HPDE6-E6E7 (cell line): Measurements from ENCODE around the gene COX4I1.
"Not testable (repeated sequence)": the region's sequence is repeated elsewhere in the genome, so short reads cannot be mapped to it uniquely, and the experiment has no call there.

Experiments
- DNase-seq: peaks from one replicate; pipeline ENCODE4 v3.0.0; 2011; ENCODE audit warnings: missing footprints; ENCODE audit errors: extremely low spot score

COX4I1 gene

DNA sequence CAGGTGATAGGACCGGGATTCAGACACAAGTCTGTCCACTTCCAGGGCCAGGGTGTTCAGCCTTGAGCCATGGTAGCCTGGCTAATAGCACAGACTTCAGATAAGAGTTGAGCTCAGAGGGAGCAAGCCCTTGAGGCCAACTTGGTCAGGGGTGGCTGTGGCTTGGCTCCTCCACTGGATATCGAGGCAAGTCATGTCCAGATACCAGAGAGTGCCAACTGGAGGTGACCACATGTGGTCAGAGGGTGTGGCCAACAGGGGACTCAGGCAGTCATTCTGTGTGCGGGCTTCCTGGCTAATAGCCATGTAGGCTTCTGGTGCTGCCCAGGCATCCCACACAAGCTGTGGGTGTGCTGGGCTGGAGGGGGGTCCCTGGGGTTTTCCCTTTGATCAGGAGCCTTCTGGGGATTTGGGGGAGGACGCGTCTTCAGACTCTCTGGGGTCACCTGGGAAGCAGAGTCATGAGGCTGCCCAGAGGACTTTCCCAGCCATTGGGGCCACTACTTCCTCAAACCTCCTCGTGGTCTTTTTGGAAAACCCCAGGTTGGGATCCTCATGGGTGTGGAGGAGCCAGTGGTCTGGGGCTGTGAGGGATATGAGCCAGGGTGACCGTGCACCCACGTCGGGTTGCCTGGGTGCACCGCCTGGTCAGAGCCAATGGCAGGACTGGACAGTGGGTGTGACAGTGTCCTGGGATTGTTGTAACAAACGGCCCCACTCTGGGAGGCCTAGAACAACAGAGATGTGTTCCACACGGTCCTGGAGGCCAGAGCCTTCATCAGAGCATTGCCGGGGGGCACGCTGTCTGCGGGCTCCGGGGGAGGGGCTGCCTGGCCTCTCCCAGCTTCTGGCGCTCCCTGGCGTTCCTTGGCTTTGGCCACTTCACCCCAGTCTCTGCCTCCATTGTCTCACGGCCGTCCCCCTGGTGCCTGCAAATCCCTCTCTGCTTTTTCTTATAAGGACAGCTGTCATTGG lies 25.0 kb downstream of the COX4I1 start:
- DNase-seq = no peak

DNA sequence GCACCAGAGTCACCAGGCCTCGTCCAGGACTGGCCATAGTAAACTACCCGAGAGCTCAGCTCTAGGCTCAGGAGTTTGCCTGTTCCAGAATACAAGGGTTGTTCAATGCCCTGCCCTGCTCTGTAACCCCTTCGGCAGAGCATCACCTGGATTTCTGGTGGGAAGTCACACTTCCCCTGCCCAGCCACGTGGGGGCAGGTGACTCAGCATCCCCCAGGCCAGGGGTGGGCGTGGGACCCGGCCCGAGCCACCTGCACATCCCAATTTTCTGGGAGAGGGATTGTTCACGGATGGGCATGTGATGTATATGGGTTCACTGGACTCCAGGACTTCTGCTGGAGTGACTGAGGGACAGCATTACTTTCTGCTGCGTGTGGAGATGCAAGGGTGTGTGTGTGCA lies 25.8 kb downstream of the COX4I1 start:
- DNase-seq = no peak

- no peak for DNase-seq
Observed at GRCh38 chr16:85826686-85827247, 27.3 kb downstream of the COX4I1 start.

- no peak for DNase-seq
Observed at GRCh38 chr16:85828166-85828565, 28.7 kb downstream of the COX4I1 start.

DNA sequence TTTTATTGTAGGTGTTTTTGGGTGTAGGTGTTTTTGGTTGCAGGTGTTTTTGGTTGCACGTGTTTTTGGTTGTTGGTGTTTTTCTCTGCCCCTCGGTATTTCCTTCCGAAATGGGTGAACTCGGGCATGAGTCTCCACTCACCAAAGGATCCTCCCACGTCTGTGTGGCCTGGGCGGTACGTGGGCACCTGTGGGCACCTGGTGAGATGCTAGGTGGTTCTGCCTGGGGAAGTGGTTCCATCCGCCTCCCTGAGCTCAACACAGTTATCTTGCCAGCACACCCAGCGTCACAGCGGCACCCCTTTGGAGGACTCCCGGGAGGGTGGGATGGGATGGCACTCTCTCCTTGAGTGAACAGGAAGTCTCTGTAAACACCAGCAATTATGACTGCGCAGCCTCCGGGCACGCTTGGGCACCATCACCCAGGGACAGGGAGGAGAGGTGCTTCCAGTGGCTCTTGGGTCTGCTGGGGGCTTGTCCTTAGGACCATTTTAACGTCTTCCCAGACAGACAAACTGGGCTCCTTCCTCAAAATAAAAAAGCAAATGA lies 29.8 kb downstream of the COX4I1 start:
- DNase-seq = no peak

DNA sequence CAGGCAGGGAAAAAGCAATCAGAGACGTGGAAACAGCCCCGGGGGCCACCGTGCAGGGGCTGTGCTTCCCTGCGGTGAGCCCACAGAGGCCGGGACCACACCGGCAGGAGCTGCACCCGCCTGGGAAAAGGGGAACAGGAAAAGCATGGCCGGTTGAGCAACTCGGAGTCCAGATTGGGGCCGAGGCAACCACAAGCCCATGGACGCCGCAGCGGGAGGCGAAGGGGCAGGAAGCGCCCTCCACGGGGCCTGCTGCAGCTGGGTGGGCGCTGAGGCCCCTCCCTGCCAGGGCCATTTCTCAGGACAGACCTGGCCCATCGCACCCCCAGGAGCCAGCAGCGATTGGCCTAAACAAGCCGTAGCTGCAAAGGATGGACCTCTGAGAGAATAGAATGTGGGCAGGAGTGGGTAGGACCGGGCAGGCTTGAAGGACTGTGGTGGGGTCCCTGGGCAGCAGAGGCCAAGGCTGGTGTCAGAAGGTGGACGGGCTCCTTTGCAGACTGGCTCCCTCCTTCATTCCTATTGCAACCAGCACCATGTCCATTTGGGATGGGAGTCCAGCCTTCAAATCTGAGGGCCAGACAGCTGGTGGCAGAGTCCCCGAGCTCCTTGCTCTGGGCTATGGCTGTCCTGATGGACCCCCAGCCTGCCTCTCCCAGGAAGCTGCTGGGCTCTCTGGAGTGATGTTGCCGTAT lies 30.4 kb downstream of the COX4I1 start:
- no peak for DNase-seq

- no peak for DNase-seq
Observed at GRCh38 chr16:85830821-85831220, 31.3 kb downstream of the COX4I1 start.

DNA sequence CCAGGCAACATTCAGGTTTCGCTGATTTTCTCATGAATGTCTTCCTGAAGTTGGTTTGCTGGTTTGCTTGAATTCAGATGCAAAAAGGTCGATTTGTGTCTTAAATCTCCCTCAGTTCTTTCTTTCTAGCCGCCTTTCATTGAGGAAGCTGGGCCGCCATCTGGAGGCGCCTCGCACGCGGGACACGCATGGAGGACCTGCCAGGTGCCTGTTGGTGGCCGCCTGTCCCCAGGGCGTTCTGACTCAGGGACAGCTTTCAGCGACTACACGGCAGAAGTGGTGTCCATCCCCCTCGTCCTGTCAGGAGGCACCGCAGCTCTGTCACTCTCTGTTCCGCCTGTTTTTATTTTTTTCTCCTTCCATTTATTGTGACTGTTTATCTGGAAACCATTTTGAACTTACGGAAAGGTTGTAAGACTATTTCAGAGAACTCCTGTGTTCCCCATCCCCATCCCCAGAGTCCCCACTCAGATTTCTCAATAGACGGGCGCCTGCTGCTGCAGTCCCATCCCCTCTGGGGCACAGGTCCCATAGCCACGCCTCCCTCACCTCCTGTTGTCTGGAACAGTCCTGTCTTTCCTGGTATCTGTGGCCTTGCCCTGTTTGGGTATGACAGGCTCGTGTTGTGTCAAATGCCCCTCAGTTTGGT lies 33.2 kb downstream of the COX4I1 start:
- DNase-seq = no peak

DNA sequence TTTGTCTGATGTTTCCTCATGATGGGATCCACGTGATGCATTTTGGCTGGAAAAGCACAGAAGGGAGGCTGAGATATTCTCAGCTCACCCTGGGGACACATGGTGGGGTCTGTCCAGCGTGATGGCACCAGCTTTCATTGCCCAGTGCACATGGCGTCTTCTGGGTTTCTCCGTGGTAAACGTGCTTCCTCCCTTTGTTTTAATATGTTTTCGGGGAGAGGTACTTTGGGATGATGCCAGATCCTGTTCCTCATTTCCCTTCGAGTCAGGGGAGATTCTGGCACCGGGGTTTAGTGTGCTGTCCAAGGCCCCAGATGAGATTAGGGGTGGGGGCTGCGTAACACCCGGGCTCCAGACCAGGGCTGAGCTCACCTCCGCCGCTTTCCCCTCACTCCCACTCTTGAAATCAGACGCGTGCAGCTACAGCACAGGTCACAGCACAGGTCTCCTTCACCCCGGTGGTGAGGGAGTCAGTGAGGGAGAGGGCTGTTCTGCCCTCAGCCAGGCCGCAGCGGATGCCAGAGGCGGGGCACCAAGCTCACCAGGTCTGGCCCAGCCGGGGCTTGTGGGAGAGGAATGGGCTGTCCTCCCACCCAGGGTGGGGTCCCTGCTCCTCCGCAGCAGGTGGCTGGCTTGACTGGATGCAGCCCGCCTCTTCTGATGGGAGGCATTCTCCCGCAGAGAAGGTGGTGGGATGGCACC lies 33.9 kb downstream of the COX4I1 start:
- DNase-seq = no peak

GRCh38 chr16:85834741-85835140 lies 35.2 kb downstream of the COX4I1 start:
- DNase-seq = no peak

- no peak for DNase-seq
Observed at GRCh38 chr16:85835227-85835751, 35.8 kb downstream of the COX4I1 start.

- DNase-seq = no peak
Observed at GRCh38 chr16:85835956-85836705, 36.6 kb downstream of the COX4I1 start.

DNA sequence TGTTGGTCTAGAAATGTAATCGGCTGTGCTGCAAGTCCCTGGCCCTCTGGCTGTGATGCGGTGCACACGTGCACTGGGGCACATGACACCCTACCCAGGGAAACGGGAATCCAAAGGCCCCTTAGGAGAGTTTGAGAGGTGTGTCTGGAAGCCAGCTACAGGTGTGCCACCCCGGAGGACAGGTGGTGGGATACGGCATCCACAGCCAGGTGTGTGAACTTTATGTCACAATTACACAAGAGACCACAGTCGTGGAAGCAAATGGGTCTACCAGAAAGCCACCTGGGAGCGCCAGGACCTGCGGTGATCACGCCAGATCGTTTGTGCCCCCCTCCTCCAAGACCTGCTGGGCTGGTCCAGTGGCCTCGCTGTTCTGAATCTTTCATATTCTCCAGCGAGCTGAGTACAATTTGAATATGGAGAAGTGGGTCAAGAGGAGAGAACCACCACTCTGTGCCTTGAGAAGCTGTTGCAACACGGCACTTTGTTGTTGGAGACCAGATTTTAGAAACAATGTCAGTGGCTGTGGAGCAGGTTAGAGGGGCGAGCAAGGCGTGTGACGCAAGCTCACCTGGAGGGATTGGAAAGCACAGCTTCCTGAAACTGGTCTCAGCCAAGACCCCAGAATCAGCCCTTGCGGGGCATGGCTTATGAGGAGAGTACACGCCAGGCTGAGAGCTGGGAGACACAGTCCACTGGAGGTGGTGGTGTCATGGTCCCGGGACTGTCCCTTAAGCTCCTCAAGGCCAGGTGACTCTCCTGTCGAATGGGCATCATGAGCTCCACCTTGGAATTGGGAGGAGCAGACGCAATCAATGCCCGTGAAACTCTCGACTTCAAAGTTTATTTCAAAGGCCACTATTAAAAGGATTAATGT lies 37.4 kb downstream of the COX4I1 start:
- DNase-seq = no peak

- DNase-seq = not testable (repeated sequence)
Observed at GRCh38 chr16:85837654-85838053, 38.2 kb downstream of the COX4I1 start.

DNA sequence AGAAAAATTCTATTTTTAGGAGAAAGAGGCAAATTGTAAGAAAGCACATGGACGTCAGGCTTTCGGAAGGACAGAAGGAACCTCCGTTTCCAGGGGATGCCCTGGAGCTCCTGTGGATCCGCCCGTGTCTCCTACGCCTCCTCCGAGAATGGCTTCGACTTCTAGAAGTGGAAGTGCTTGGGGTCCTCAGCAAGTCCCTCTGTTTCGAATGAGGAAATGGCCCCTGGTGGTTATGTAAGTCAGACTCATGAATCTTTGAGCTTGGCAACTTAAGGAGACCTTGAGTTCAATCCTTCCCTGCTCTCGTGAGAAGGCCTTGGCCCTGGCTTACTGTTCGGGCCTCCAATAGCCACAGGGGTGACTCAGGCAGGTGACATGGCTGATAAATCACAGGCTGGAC lies 38.9 kb downstream of the COX4I1 start:
- no peak for DNase-seq

DNA sequence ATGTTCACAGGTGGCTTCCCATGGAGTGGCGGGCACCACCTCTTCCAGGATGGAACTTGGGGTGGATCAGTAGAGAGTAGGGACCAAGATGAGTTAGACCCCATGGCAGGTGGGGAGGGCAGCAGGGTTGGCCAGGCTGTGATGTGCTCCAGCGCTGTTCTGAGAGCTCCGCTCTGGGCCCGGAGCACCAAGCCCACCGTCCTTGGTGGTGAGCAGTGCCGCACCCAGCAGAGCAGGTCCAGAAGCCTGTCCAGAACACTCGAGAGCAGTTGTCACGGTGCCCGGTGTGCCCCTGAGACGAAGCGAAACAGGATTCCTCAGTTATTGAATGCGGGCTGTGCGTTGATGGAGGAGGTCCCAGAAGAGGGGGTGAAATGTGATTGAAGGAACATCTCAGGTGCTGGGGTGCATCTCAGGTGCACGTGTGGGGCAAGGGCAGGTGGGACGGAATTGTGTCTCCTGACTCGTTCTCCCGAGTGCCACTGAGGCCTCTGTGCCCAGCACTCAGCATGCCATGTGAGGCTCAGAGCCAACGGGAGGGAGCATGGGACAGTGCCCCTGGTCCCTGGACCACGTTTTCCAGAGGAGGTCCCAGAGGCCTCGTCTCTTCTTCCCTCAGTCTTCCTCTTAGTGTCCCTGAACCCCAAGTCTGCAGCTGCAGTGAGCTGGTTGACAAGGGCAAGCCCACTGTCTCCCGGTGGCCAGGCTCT lies 39.5 kb downstream of the COX4I1 start:
- no peak for DNase-seq

GRCh38 chr16:85839681-85840240 lies 40.3 kb downstream of the COX4I1 start:
- DNase-seq = no peak

DNA sequence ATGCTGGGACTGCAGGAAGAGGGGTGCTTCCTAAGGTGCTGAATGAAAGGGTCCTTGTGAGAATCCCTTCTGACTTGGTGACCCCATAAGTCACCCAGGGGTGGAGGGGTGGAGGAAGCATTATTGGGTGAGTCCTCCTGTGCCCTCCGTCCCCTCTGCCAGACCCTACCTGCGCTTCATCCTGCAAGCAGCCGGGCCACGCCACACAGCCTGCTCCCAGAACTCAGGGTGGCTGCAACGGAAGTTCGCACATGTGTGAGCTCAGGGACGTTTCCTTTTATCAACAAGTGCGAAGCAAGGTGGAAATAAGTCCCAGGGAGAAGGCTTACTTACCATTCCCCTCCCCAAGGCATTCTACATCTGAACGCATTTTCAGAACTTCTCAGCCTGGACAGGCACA lies 40.9 kb downstream of the COX4I1 start:
- no peak for DNase-seq
